GM19324 (cell line): ENCODE data around the gene CRACDL.

Source experiments
- ATAC-seq: cut with Tn5 transposase; IDR thresholded peaks from one replicate; pipeline ENCODE4 v1.9.1; 2021; ENCODE audit warnings: mild to moderate bottlenecking, moderate library complexity; ENCODE audit not compliant: unreplicated experiment, low FRiP score

The CRACDL gene

DNA sequence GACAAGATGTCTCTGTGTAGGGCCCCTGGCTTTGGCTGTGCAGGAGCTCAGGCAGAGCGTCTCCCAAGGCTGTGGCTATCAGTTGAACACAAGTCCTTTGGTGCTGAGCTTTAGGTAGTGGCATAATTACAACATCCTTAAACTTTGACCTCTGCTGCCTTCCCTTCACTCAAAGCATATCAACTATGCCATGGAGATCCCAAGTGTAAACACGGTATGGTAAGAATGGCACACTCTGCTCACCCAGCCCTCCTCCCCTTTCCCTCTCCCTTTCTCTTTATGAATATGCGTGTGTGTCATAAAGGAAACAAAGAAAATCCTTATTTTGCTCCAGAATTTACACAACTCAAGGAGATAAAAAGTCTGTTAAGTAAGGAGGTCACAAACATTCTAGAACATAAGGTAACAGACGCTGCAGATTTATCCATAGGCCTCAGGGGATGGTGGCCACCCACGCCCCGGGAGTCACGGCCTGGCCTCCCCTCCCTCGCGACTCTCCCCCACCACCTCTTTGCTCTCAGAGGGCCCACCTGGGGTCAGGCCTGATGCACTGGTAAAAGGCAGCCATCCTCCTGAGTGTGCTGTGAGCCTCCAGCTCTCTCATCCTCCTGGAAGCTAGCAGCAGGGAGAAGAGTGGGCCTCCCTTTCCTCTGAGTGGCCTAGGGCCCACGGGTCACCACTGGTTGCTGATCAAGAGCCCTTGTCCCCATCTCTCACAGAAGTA, 67.3 kb downstream of the CRACDL start:
- ATAC-seq, result no peak

DNA sequence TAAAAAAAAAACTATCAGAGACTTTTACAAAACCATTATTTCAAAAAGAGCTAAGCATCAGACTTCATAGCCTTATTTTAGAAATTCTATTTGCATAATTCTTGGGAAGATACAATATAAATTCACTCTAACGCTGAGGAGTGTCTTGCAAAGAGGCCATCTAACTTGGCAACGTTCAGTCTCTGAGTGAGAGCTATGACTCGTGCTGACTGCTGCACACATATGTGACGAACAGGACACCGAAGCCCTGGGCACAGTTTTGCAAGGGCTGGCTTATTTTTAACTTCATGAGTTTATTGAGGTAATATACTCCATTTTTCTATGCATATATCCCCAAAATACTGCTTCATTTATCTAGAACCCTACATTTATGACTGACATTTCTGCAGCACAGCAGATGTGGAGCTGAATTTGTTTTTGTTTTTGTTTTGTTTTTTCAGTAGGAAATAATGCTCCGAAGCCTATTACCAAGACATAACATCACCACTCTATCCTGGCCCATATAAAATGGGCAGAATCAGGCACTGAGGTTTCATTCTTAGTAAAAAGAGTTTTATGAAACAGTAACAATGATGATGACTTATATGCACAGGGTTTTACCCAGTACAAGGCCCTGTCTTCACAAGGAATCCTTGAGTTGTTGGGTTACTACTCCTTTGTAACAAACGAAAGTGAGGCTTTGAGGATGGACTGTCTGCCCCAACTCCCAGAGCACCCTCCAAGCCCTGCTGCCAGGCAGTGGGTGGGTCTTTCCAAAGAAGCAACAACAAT, 68.3 kb downstream of the CRACDL start:
- ATAC-seq, result no peak

DNA sequence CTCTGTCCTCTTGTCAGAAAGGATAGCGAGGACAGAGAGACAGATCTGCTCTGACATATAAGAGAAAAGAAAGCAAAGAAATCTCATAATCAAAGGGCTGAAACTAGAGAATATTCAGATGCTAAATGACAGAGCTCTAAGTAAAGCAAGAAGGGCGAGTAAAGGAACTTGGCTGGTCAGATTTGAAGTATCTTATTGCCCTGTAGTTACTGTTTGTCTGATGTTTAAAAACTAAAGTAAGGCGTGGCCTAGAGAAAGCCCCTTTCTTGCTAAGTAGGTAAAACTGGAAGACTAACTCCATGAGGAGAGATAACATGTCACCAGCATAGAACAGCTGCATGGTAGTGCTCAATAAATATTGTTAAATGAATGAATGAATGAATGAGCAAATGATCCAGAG, 70.0 kb downstream of the CRACDL start:
- ATAC-seq, result no peak

DNA sequence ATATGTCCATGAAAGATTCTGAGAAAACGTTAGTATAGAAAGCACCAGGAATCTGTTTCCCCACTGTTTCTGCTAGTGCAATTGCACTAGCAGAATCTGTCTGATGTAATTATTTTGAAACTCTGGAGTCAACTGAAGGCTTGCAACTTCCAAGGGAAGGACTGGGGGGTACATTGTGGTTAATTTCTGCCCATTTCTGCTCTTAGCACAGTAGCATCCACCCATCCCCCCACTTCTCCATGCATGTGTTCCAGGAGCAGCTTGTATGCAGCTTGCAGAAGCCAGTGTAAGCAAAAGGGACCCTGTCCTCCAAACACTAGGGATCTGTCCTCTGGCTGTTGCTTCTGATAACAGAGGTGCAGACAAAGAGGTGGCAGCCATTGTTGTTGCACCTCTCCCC, 74.4 kb downstream of the CRACDL start:
- ATAC-seq, result no peak

DNA sequence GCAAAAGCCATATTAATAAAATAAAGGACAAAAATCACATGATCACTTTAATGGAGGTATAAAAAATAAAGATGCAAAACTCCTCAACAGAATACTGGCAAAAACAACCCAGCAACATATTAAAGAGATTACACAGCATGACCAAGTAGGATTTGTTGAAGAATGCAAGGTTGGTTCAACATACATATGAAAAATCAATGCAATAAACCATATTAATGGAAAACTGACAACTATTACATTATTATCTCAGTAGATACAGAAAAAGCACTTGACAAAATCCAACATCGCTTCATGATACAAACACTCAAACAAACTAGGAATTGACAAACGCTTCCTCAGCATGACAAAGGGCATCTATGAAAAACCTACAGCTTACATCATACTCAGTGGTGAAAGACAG, 76.7 kb downstream of the CRACDL start:
- no peak for ATAC-seq

DNA sequence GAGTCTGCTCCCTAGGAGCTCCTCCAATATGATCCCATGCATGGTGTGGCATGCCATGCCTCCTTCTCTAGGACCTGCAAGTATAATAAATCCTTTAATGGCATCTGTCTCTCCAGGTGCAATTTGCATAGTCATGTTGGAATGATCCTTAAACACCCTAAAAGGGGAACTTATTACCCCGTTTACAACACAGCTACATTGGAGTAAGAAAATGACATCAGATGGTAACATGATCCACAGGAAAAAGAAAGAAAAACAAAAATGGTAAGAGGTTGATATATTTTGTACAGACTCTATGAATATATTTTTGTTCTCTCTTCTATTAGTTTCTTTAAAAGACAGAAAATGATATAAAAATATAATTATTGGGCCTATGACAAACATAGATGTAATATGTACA, 79.0 kb downstream of the CRACDL start:
- ATAC-seq, result no peak

DNA sequence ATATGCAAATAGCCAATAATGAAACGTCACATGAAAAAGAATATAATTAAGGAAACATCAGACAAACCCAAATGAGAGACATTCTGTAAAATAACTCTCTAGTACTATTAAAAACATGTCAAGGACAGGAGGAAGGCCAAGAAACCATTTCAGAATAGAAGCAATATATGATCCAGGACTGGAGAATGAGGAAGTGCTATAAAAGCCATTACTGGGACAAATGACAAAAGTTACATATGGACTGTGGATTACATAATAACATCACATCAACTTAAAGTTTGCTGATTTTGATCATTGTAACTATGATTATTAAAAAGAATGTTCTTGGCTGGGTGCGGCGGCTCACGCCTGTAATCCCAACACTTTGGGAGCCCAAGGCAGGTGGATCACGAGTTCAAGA, 81.3 kb downstream of the CRACDL start:
- no peak for ATAC-seq

DNA sequence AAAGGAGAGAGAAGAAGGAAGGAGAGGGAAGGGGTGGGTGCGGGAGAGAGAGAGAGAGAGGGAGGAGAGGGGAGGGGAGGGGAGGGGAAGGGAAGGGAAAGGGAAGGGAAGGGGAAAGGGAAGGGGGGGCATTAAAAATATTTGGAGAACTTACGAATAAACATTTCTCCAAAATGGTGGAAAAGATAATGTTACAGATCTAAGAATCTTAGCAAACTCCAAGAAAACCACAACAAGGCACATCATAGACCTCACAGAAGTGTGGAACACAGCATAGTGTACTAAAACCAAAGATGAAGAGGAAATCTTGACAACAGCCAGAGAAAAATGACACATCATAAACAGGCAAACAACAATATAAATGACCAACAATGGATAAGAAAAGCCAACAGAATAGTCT, 83.1 kb downstream of the CRACDL start:
- ATAC-seq, result no peak

DNA sequence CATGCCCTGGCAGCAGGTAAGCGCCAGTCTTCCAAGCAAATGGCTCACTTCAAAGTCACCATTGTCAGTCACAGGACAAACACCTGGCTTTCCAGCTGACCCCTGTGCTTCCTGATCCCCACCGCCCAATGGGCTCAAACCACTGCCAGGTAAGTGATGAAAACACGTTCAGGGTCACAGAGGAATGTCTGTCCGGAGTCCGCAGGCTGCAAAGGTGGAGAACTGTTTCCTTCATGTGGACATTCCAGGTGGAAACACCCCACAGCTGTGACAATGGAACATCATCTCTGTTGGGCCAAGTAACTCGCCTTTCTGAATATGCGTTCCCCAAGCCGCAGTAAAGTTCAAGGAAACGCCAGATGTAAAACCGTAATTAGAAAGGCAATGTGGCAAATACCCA, 86.0 kb downstream of the CRACDL start:
- no peak for ATAC-seq

DNA sequence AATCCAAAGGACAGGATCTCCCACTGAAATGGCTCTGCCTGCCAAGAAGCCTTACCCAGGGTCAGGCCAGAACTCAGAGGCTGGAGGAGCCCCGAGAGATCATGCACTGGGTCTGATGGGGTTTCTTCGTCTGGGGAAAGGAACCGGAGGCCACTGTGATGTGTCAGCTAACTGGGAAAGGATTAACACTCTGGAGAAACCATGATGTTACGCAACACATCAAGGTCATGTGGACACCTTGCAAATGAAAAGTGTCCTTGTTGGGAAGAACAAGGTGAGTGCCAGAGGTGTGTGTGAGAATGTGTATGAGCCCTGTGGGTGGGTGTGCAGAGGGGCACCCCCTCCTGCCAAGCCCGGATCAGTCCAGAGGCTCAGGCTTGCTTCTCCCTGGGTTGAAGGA, 86.9 kb downstream of the CRACDL start:
- ATAC-seq, result no peak

DNA sequence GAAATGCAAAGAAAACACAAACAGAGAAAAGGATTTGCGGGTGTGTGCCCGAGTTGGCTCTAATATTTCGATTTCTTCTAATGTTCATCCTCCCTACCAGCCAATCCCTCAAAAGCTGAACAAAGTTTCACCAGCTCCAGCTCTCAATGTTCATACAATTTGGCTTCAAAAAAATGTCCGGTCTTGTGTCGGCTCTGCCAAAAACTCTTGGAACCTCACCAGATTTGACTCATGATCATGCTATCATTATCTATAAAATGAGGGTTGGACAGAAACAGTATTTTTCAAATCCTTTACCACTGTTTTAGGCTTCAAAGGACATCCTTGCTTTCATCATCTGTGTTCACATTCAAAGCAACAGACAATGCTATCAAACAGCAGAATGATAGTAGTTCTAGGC, 88.2 kb downstream of the CRACDL start:
- ATAC-seq, result no peak

DNA sequence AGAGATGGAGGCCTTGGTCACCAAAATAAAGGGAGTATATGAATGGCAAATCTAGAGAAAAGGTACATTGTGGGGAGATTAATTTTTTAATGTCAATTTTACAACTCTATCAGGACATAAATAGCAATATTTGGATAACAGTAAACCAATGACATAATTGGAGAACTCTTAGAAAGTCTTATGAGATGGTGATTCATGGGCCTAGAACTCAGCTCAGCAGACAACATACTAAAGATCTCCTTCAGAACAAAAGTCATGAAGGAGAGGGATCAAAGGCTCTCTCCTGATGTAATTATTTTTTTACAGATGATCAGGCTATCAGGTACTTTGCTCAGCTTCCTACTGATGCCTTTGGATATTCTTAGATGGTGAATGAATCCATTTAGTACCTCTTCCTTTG, 90.0 kb downstream of the CRACDL start:
- no peak for ATAC-seq

DNA sequence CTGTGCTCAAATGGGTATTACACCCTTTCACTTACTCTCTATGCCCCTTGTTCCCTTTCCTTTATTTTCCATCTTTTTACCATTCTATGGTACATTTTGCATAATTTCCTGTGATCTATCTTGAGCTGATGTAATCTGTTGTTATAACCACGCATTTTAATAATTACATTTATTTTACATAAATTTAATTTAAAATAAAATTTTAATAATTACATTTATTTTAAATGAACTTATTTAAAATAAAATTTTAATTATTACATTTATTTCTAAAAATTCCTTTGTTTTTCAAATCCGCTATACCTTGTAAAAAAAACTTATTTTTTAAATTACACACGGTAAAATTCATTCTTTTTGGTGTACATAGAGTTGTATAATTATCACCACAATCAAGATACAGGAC, 93.9 kb downstream of the CRACDL start:
- no peak for ATAC-seq

DNA sequence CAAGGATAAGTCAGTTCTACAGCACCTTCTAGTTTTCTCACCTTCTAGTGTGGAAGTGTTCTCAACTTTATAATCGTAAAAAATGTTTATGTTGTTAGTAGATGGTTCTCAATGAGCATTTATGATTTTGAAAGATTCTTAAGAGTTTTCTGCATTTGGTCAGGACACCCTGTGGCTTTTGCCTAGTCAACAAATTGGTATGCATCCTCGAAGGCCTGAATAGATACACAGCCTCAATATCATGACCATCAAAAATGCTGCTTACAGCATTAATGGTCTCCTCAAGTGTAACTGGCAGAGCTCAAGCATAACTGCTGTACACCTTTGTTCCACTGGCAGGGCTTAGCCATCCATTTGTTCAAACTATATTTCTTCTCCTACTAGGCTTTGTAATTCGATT, 96.7 kb downstream of the CRACDL start:
- ATAC-seq, result no peak

DNA sequence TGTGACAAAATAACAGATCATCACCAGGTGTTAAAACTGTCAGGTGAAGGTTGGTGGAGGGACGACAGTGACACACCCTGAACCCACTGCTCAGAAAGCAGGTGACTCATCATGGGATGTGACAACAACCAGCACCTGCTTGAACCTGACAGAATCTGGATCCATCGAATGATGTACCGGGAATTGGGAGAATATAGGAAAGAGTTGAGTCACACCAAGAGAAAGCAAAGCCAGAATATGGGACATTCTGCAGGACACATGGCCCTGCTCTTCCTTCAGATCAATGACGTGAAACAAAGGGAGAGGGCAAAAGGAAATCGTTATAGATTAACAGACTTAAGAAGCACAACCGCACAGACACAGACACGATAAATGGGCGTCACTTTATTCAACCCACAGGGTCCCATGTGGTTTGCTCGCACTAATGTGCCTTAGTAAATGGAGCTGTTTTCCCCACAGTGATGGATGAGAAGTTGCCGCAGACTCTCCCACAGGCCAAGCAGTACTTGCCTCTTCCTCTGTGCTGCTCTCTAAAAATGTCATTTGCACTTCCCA, 100.1 kb downstream of the CRACDL start:
- no peak for ATAC-seq

DNA sequence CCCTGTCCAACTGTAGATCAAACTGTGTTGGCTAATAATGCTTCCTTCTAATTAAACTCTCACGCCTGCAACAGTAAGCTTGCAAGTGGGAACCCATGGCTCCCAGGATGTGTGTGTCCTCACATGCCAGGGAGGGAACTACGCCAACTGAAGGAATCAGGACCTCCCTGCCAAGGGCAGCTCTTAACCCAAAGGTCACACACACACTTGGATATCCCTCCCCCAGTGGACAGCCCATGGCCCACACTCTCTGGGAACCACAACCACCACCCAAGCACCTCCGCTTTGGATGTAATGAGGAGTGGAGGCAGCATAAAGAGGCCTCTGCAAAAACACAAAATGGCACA, 102.1 kb downstream of the CRACDL start:
- no peak for ATAC-seq

DNA sequence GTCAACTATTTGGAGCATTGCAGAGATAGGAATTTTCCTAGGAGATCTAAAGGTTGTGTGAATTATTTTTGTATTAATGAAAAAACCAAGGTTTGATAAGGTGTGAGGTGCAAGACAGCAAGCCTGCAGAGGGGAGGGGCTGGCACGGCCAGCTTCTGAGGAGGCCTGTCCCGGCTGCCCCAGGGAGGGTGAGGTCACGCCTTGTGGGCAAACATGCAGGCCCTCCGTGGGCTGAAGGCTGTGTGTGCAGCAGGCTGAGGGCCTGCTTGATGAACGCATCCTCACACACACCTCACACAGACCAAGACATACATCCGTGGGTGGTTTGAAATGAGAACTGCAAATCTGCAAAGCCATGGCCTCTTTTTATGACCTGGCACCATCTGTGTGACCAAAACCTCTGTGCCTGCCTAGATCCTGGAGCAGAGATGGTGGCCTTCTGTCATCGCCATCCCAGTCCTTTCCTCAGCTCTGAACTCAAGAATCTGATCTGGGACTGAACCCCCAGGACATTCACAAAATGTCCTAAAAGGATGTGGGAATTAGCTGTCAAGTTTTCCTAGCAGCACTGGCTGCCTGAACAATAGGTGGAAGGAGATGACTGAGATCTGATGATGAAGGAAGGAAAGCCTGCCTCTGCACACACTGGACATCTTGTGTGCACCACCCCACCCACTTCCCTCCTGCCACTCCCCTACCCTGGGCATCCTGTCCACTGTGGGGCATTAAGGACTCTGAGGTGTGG, 102.7 kb downstream of the CRACDL start:
- no peak for ATAC-seq

DNA sequence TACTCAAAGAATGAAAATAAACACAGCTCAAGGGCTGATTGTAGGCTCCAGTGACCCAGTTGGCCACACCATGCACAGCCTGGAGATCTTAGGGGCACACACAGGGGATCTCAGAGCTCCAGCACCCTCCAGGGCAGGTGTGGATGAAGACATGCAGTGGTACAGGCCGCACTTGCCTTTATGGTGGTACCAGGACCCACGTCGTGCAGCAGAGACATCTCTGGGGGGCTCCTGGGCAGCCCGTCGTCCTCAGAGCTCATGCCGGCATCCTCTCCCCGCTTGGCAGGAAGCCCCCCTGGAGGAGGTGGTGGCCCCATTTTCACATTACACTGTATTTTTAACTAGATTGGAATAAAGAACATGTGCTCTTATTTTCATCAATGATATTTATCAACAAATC, 103.9 kb downstream of the CRACDL start:
- ATAC-seq, result no peak

DNA sequence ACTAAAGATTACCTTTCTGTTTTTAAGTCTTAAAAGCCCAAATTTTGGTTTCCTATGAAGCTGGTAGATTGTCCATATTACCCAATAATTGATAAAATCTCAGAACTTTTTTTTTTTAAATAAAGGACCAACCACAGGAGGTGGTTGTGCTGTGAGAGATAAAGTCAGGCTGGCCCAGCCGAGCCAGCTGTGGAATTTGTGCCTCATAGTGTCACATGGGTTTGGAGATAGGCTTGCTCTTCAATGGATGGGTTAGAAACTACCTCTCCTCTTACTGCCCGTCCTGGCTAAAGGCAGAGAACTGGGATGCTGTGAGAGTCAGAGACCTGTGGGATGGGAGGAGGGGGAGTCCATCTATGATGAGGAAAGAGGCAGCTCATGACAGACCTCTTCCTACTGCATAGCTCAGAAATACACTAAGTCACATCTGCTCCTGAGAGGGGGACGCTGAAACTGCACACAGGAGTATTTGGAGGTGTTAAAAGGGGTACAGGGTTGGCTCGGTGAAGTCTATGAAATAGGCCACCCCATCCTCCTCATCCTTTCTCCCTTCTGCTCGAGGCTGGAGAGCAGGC, 105.4 kb downstream of the CRACDL start:
- ATAC-seq, result no peak

DNA sequence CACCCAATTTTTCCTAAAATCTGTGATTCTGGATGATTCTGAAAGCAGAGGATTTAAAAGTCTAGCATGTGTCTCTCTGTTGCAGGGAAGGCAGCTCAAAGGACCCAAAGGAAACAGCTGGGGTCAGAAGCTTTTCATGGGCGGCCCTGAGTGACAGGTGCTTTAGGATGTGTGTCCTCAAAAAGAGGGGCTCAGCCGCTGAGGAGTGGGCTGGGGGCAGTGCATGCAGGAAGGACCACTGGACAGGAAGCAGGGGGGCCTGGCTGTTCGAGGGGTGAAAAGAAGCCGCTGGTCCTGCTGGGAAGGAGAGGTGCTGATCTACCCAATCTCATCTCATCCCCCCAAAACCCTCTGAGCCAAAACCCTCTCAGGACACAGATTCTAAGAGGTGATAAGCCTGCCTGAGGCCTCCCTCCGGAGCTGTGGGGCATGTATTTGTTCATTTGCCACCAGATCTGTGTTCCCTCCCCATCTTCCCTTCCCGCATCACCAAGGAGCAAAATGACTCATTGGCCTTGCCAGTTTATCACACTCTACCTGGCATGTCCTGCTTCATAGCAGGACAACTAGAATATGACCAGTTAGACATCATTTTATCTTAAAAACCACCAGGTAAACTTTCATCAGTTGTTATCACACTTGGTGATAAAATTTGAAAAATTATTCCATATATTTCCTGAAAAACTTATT, 106.3 kb downstream of the CRACDL start:
- ATAC-seq, result no peak
